Cerebellar nuclear complex (tissue), 1 donor: ENCODE data around the gene PPAN.

Experiments used
- DNase-seq, 2 experiments: peaks; one replicate each; lab custom pipeline; 2025; lab: John Stamatoyannopoulos, UW

PPAN gene

DNA sequence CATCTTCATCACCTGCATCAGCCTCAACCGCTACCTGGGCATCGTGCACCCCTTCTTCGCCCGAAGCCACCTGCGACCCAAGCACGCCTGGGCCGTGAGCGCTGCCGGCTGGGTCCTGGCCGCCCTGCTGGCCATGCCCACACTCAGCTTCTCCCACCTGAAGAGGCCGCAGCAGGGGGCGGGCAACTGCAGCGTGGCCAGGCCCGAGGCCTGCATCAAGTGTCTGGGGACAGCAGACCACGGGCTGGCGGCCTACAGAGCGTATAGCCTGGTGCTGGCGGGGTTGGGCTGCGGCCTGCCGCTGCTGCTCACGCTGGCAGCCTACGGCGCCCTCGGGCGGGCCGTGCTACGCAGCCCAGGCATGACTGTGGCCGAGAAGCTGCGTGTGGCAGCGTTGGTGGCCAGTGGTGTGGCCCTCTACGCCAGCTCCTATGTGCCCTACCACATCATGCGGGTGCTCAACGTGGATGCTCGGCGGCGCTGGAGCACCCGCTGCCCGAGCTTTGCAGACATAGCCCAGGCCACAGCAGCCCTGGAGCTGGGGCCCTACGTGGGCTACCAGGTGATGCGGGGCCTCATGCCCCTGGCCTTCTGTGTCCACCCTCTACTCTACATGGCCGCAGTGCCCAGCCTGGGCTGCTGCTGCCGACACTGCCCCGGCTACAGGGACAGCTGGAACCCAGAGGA lies 7.9 kb downstream of the PPAN start:
- no peak for DNase-seq

- DNase-seq: no peak
Observed at GRCh38 chr19:10114651-10115391, 8.7 kb downstream of the PPAN start.

- no peak for DNase-seq
Observed at GRCh38 chr19:10115392-10116084, 9.4 kb downstream of the PPAN start.

- no peak for DNase-seq
Observed at GRCh38 chr19:10116085-10116865, 10.1 kb downstream of the PPAN start.

DNA sequence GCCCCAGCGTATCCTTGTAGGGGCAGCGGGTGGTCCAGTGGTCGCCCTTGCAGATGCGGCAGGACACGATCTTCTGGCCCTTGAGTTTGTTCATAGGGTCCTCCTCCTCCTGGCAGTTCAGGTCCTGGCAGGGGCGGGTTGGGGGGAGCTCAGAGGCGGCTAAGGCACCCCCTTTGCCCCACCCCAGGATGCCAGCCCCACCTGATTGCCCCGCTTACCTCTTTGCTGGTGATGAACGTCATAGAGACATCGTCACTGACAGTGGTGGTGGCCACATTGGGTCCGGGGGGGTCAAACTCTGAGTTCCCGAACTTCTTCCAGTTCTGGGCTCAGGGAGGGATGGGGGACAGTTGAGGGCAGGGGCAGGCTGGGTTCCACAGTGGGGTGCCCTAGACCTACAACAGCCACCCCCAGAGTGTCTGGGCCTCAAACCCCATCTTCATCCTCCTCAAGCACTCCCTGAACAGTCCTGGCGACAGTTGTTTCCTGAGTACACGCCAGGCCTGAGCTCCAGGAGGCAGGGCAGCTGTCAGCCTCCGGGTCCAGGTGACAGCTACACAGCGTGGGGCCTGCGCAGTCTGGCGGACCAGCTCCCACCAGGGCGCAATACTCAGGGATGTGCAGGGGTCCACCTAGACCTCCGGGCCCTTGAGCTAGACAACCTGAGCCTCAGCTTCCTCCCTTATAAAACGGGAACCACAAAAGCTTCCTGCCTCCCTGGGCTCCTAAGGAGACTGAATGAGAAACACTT lies 10.9 kb downstream of the PPAN start:
- no peak for DNase-seq

- DNase-seq: no peak
Observed at GRCh38 chr19:10118960-10119359, 12.8 kb downstream of the PPAN start.

DNA sequence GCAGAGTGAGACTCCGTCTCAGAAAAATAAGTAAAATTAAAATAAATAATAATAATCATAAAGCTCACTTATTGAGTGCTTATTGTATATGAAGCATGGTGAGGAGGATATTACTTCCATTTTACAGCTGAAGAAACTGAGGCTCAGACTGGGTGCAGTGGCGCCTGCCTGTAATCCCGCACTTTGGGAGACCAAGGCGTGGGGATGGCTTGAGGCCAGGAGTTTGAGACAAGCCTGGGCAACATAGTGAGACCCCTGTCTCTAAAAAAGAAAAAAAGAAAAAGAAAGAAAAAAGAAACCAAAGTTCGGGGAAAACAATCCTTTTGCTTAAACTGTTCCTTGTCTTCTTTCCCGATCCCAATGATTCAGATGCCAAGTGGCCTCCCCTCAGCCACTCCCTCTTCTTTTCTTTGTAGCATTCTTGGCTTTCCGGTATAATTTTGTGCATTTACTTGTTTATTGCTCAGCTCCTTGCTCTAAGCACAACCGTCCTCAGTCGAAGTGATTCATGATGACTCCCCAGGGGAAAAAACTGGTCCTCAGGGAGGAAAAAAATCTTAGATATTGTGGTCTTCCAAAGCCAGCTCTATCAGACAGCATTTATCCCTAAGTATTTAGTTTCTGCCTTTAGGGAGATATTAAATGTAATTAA lies 14.5 kb downstream of the PPAN start:
- DNase-seq: no peak

DNA sequence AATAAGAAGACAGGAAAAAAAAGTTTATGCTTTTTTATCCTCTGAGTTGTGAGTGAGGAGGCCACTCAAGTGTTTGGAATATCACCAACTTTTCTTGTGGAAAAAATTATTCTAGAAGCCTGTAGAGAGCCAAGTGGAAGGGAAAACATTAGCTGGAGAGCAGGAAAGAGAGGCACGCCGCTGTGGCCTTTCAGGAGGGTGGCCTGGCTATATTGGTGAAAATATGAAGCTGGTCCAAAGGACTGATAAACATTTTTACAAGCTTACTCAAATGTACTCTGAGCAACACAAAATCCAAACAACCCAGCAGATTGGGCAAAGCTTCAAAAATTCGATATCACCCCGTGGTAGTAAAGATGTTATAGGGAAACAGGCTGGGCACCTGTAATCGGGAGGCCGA lies 15.9 kb downstream of the PPAN start:
- no peak for DNase-seq

GRCh38 chr19:10124429-10124828 lies 18.3 kb downstream of the PPAN start:
- DNase-seq: no peak

DNA sequence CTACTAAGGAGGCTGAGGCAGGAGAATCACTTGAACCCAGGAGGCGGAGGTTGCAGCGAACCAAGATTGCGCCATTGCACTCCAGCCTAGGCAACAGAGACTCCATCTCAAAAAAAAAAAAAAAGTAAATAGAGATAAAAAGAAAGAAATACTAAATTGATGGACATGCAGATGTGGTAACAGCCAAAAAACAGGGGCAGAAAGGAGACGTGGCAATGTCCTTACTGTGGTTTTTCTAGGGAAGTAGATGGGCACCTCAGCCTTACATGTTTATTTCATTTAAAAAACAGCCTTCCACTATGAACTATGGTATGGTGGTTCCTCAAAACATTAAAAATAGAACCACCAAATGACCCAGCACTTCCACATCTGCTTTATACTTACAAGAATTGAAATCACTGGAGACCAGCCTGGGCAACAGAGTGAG lies 20.1 kb downstream of the PPAN start:
- DNase-seq: no peak

DNA sequence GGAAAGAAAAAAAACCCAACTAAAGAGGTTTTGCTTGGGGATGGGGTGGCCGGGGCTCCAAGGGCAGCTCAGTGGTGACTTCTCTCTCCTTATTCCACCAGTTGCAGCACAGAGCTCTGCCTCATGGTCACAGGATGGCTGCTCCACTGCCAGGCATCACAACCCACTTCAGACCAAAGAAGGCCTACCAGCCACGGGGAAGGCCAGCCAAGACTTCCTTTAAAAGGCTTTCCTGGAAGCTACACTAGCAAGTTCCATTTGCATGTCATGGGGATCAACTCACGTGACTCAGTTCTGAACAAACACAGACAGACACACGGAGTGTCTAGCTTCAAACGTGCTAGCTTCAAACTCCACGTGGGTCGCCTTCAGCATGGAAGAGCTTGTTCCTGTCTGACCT lies 26.7 kb downstream of the PPAN start:
- DNase-seq: no peak

DNA sequence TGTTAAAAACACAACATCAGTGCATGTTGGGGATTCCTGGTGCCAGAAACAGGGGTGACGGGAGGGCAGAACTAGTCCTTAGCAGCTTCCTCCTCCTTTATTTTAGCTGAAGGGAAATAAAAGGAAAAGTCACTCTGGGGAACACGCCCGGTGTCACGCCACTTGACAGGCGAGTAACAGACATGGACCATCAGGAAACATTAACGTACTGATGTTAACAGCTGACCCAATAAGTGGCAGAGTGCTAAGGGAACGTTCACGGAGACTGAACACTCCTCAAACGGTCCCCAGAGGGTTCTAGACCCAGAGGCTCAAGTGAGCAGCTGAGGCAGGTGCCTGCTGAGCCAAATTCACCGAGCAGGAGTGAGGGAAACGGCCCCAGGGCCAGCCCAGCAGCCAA lies 27.4 kb downstream of the PPAN start:
- no peak for DNase-seq

GRCh38 chr19:10134040-10134439 lies 27.9 kb downstream of the PPAN start:
- DNase-seq: no peak

- DNase-seq: no peak
Observed at GRCh38 chr19:10135551-10136334, 29.6 kb downstream of the PPAN start.

- DNase-seq: no peak
Observed at GRCh38 chr19:10136936-10137335, 30.8 kb downstream of the PPAN start.

DNA sequence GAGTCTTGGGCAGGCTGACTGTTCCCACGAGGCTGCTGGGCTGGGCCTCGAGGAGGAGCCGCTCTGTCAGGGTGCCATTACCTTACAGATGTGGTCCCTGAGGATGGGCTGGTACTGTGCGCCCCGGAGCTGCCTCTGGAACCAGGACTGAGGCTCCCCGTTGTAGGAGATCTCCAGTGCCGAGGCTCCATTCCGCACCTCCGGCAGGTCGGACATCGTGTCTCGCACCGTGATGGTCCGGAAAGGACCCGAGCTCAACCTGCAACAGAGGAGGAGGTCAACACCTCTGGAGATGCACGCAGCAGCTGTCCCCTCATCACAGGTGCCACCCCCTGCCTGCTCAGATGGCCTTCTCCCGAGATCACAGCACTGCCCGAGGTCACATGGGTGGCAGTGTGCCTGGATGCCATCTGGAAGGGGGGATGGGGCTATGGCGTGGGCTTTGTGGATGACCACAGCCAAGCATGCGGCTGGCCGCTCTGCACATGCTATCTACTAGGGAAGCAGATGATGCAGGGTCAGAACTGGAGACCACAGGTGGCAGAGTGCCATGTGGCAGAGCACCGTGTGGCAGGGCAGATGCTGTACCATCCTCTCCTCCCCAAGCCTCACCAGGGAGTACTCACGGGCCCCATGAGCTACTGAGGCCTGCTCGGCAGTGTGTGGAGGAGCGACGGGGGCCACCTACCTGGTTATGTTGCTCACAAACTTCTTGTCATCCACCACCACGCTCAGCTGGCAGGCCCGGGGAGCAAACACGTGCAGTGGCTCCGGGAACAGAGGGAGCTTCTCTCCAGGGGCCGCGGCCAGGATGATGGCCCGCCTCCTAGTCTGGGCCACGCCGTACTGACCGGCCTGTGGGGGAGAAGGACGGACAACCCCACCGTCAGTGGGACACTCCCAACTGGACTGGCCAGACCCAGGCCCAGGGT lies 31.9 kb downstream of the PPAN start:
- peak in 1 of 2 experiments; percentile 18 for DNase-seq

DNA sequence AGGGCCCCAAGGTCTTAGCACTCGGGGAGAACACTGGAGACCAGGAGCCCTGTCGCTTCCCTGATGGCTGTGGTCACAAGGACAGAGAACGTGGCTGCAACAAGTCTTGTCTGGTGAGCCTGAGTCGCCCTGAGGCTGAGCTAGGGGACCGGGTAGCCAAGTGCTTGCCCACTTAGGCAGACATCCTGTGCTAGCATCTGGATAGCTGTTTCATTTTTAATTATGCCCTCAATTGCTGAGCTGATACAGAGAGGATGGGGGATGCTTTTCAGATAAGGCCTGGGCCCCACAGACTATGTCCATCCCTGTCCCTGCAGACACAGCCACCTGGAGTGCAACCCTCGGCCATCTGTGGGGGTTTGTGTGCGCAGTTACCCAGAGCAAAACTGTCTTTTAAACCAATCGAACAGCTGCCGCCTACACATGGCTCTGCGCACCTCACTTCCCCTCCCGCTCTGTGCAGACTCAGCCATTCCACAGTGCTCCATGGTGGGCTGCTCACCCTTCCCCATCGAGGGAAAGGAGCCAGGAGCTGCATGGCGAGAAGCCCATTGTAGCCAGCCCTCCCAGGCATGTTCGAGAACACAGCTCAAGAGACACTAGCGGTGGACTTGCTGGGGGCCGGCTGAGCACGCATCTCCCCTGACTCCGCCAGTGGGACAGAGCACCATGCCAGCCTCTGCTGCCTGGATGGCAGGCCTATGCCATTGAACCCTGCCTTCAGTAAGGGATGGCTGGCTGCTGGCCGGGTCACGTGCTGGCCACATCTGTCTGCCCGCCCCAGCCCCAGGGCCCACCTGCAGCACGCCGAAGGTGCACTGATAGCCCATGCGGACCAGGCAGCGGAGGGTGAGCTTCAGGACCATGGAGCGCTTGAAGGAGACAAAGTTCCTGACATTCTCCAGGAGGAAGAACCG lies 33.0 kb downstream of the PPAN start:
- DNase-seq: no peak

GRCh38 chr19:10139952-10140351 lies 33.8 kb downstream of the PPAN start:
- DNase-seq: no peak
